Measurements from ENCODE around the gene TMEM237. TPM values are rescaled to one million over a fixed set of nuclear protein-coding genes. Genes with fewer than 3 reads are reported as not detected.
"Not testable (repeated sequence)": the region's sequence is repeated elsewhere in the genome, so short reads cannot be mapped to it uniquely, and the experiment has no call there.

Gene TMEM237
- total and polyA plus RNA-seq, 7 donors, result 7.0 to 19.5 (median 13.9) TPM

DNA sequence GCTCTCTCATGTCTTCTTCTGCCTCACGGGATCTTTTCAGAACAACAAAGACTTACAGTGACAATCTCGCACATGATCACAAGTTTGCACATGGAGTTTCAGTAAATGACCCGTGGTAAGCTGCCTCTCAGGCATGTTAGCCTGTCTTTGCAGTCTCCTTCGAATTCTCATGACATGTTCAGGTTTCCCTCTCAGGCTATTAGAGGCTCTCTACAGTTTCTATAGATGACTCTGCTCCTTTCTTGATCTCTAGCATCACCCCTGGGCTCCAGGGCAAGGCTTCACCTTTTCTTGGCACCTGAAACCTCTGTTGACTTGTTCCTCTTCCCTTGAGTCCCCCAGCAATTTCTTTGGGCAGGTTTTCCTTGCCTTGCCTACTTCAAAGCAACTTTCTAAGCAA, 32.2 kb upstream of the TMEM237 start:
- no peak overlapping the region for H3K27ac ChIP-seq
- DNase-seq (no peak), ATAC-seq (no peak)
- H3K9me3 ChIP-seq, result no peaks in the 10 kb centered on the region
- H3K4me3 ChIP-seq, result no peak overlapping the region
- no peaks in the 10 kb centered on the region for H3K27me3 ChIP-seq (ENCODE audit: insufficient read depth in 3 of 3, low read length in 2 of 3)
- 61 to 84% (median 80%) methylated on average over 4 of the region's 4 CpGs for WGBS, 3 donors
- no peaks in the 10 kb centered on the region for H3K4me1 ChIP-seq
- no peaks in the 10 kb centered on the region for H3K36me3 ChIP-seq (ENCODE audit: insufficient read depth in 1 of 2, low read depth in 1 of 2)
- TF ChIP-seq, protein P1, sequence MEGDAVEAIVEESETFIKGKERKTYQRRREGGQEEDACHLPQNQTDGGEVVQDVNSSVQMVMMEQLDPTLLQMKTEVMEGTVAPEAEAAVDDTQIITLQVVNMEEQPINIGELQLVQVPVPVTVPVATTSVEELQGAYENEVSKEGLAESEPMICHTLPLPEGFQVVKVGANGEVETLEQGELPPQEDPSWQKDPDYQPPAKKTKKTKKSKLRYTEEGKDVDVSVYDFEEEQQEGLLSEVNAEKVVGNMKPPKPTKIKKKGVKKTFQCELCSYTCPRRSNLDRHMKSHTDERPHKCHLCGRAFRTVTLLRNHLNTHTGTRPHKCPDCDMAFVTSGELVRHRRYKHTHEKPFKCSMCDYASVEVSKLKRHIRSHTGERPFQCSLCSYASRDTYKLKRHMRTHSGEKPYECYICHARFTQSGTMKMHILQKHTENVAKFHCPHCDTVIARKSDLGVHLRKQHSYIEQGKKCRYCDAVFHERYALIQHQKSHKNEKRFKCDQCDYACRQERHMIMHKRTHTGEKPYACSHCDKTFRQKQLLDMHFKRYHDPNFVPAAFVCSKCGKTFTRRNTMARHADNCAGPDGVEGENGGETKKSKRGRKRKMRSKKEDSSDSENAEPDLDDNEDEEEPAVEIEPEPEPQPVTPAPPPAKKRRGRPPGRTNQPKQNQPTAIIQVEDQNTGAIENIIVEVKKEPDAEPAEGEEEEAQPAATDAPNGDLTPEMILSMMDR (IDR thresholded peaks at IDR 0.05), result no peak
- intact Hi-C loops (cut with DNase I), result no loop called here

- H3K36me3 ChIP-seq (ENCODE audit: insufficient read depth in 1 of 2, low read depth in 1 of 2), result no peaks in the 10 kb centered on the region
- no peak for ATAC-seq
- 70 to 76% (median 73%) methylated on average over 3 of the region's 3 CpGs for WGBS, 3 donors
- intact Hi-C loops (cut with DNase I), result no loop called here
- TF ChIP-seq, protein P1 (IDR thresholded peaks at IDR 0.05), result no peak
- no peaks in the 10 kb centered on the region for H3K4me1 ChIP-seq
- no peak overlapping the region for H3K4me3 ChIP-seq
- no peak for DNase-seq
- no peaks in the 10 kb centered on the region for H3K27me3 ChIP-seq (ENCODE audit: insufficient read depth in 3 of 3, low read length in 2 of 3)
- H3K27ac ChIP-seq, result no peak overlapping the region
- no peaks in the 10 kb centered on the region for H3K9me3 ChIP-seq
Measured at GRCh38 chr2:201674794-201675193, 31.5 kb upstream of the TMEM237 start.

DNA sequence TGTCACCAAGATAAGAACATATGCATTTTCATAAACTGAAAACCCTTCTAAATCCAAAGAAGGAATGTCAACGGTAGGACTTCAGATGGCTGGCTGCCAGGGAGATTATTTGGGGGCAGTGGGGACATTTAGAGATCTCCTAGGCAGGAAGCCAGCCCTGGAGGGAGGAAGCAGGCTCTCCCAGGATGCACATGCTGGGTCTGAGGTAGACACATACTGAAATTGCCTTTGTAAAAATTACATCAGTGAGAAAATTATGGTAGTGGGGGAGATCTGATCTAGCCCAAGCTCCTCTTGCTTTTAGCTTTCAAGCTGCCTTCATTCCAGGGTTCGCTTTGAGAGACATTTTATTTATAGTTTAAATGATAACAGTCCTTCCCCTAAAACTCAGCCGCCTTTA, 31.0 kb upstream of the TMEM237 start:
- intact Hi-C loops (cut with DNase I), result no loop called here
- H3K27me3 ChIP-seq (ENCODE audit: insufficient read depth in 3 of 3, low read length in 2 of 3), result no peaks in the 10 kb centered on the region
- H3K27ac ChIP-seq, result no peak overlapping the region
- no peak overlapping the region for H3K4me3 ChIP-seq
- ATAC-seq (no peak), DNase-seq (no peak)
- no peaks in the 10 kb centered on the region for H3K4me1 ChIP-seq
- no peaks in the 10 kb centered on the region for H3K36me3 ChIP-seq (ENCODE audit: insufficient read depth in 1 of 2, low read depth in 1 of 2)
- 59 to 63% (median 59%) methylated on average over 3 of the region's 3 CpGs for WGBS, 3 donors
- H3K9me3 ChIP-seq, result no peaks in the 10 kb centered on the region
- TF ChIP-seq, protein P1 (IDR thresholded peaks at IDR 0.05), result no peak

- intact Hi-C loops (cut with DNase I), result no loop called here
- DNase-seq, result no peak
- TF ChIP-seq, protein P1 (IDR thresholded peaks at IDR 0.05), result no peak
- Histone ChIP-seq H3K36me3 (ENCODE audit: insufficient read depth in 1 of 2, low read depth in 1 of 2) (no peaks in the 10 kb centered on the region), H3K9me3 (no peaks in the 10 kb centered on the region), H3K27me3 (ENCODE audit: insufficient read depth in 3 of 3, low read length in 2 of 3) (no peaks in the 10 kb centered on the region), H3K4me3 (no peak overlapping the region), H3K27ac (no peak overlapping the region), H3K4me1 (no peaks in the 10 kb centered on the region)
- WGBS, 3 donors, result 74 to 90% (median 78%) methylated on average over 2 of the region's 2 CpGs
- ATAC-seq, result no peak
Measured at GRCh38 chr2:201673546-201673945, 30.2 kb upstream of the TMEM237 start.

- H3K36me3 ChIP-seq (ENCODE audit: insufficient read depth in 1 of 2, low read depth in 1 of 2); H3K9me3 ChIP-seq; H3K4me3 ChIP-seq; ATAC-seq; H3K4me1 ChIP-seq; H3K27me3 ChIP-seq (ENCODE audit: insufficient read depth in 3 of 3, low read length in 2 of 3); intact Hi-C loops (cut with DNase I); DNase-seq; H3K27ac ChIP-seq: not testable (repeated sequence)
- WGBS, 3 donors, result 49 to 56% (median 54%) methylated on average over 4 of the region's 4 CpGs
Measured at GRCh38 chr2:201671205-201671604, 27.9 kb upstream of the TMEM237 start.

All from psoas muscle (tissue), 8 donors.